ENCODE results near the gene RTN4. TPM values are rescaled to one million over a fixed set of nuclear protein-coding genes. Genes with fewer than 3 reads are reported as not detected.
"Not testable (repeated sequence)": the region's sequence is repeated elsewhere in the genome, so short reads cannot be mapped to it uniquely, and the experiment has no call there.

RTN4 gene
- total RNA-seq, 1 donor from 2014 or later = 414 TPM

GRCh38 chr2:55053225-55053624, 3.0 kb upstream of the RTN4 start:
- not testable (repeated sequence) for H3K4me3 ChIP-seq (ENCODE audit: low read length in 3 of 3); H3K36me3 ChIP-seq (ENCODE audit: control insufficient read depth in 3 of 3, insufficient read depth in 3 of 3, low read length in 3 of 3); H3K9me3 ChIP-seq (ENCODE audit: control insufficient read depth in 3 of 3, low read length in 3 of 3); H3K27ac ChIP-seq (ENCODE audit: low read depth, low read length); H3K9ac ChIP-seq (ENCODE audit: low read depth in 1 of 3, low read length in 3 of 3); H3K27me3 ChIP-seq (ENCODE audit: control insufficient read depth in 3 of 3, insufficient read depth in 3 of 3, low read length in 3 of 3)
- peaks cover 7 to 16% (median 14%) of the 10 kb centered on the region in 3 donors for H3K4me1 ChIP-seq (ENCODE audit: control insufficient read depth in 3 of 3, insufficient read depth in 3 of 3, low read length in 3 of 3)

DNA sequence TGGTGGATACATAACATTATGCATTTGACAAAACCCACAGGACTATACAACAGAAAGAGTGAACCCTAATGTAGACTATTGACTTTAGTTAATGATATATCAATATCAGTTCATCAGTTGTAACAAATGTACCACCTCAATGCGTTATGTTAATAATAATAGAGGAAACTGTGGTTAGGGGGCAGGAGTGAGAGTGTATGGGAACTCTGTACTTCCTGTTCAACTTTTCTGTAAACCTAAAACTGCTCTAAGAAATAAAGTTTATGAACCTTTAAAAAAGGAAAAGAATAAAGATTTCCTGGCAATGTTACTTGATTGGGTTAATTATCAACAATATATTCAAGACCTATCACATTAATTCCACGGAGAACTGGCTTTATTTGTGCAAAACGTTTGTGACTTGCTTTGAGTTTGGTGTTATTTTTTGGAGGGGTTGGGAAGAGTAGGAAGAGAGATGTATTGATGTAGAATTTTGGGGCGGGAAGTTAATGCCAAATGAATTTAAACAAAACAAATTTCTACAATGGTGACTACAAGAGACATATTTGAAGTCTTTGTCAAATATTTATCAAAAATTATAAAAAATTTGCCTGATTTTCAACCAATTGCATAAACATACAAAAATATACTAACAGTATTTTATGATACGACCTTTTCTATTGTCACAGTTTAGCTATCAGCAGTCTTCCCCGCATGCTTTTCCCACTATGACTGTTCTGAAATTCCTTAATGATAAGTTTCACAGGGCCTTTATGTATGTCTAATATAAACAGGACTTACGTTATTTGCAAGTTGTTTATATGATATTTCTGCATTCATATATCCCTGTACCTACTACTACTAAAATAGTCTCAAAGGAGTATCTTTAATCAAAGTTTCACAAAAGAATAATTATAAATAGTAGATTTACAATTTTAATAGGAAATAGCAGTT, 2.1 kb upstream of the RTN4 start:
- H3K4me3 ChIP-seq (ENCODE audit: low read length in 3 of 3) = no peak overlapping the region
- H3K4me1 ChIP-seq (ENCODE audit: control insufficient read depth in 3 of 3, insufficient read depth in 3 of 3, low read length in 3 of 3) = peaks cover 7 to 19% (median 16%) of the 10 kb centered on the region in 3 donors
- no peaks in the 10 kb centered on the region for H3K27me3 ChIP-seq (ENCODE audit: control insufficient read depth in 3 of 3, insufficient read depth in 3 of 3, low read length in 3 of 3)

GRCh38 chr2:55051026-55051866, 995 bp upstream of the RTN4 start:
- peak overlapping the region; percentile 59 to 83 (median 82) for H3K9ac ChIP-seq (ENCODE audit: low read depth in 1 of 3, low read length in 3 of 3)
- peaks cover 7 to 22% (median 19%) of the 10 kb centered on the region in 3 donors for H3K4me1 ChIP-seq (ENCODE audit: control insufficient read depth in 3 of 3, insufficient read depth in 3 of 3, low read length in 3 of 3)
- no peaks in the 10 kb centered on the region for H3K36me3 ChIP-seq (ENCODE audit: control insufficient read depth in 3 of 3, insufficient read depth in 3 of 3, low read length in 3 of 3)

More for the DNA sequence above, 2.1 kb upstream of the RTN4 start:
- H3K36me3 ChIP-seq (ENCODE audit: control insufficient read depth in 3 of 3, insufficient read depth in 3 of 3, low read length in 3 of 3) = no peaks in the 10 kb centered on the region
- no peak overlapping the region for H3K27ac ChIP-seq (ENCODE audit: low read depth, low read length)
- H3K9ac ChIP-seq (ENCODE audit: low read depth in 1 of 3, low read length in 3 of 3) = no peak overlapping the region
- no peaks in the 10 kb centered on the region for H3K9me3 ChIP-seq (ENCODE audit: control insufficient read depth in 3 of 3, low read length in 3 of 3)

DNA sequence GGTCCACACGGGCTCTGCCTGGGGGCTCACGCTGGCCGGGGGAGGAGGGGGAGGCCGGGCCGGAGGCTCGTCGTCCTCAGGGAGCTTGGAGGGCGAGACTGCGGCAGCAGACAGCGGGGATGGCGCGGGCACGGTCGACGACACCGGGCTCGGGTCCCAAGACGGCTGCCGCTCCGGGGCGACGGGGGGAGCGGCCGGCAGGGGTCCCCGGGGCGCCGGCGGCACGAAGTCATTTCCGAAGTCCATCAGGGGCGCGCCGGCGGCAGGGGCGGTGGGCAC, 491 bp downstream of the RTN4 start:
- Histone ChIP-seq H3K9ac (ENCODE audit: low read depth in 1 of 3, low read length in 3 of 3) (peak overlapping the region; percentile 78 to 91 (median 87)), H3K27ac (ENCODE audit: low read depth, low read length) (peak overlapping the region; percentile 93), H3K4me3 (ENCODE audit: low read length in 3 of 3) (peak overlapping the region; percentile 86 to 90 (median 90)), H3K36me3 (ENCODE audit: control insufficient read depth in 3 of 3, insufficient read depth in 3 of 3, low read length in 3 of 3) (no peaks in the 10 kb centered on the region), H3K27me3 (ENCODE audit: control insufficient read depth in 3 of 3, insufficient read depth in 3 of 3, low read length in 3 of 3) (no peaks in the 10 kb centered on the region), H3K4me1 (ENCODE audit: control insufficient read depth in 3 of 3, insufficient read depth in 3 of 3, low read length in 3 of 3) (peaks cover 7 to 23% (median 23%) of the 10 kb centered on the region in 3 donors), H3K9me3 (ENCODE audit: control insufficient read depth in 3 of 3, low read length in 3 of 3) (no peaks in the 10 kb centered on the region)

More at GRCh38 chr2:55051026-55051866, 995 bp upstream of the RTN4 start:
- peak overlapping the region; percentile 73 to 90 (median 86) for H3K4me3 ChIP-seq (ENCODE audit: low read length in 3 of 3)
- H3K27ac ChIP-seq (ENCODE audit: low read depth, low read length) = peak overlapping the region; percentile 93
- H3K9me3 ChIP-seq (ENCODE audit: control insufficient read depth in 3 of 3, low read length in 3 of 3) = no peaks in the 10 kb centered on the region
- H3K27me3 ChIP-seq (ENCODE audit: control insufficient read depth in 3 of 3, insufficient read depth in 3 of 3, low read length in 3 of 3) = no peaks in the 10 kb centered on the region

DNA sequence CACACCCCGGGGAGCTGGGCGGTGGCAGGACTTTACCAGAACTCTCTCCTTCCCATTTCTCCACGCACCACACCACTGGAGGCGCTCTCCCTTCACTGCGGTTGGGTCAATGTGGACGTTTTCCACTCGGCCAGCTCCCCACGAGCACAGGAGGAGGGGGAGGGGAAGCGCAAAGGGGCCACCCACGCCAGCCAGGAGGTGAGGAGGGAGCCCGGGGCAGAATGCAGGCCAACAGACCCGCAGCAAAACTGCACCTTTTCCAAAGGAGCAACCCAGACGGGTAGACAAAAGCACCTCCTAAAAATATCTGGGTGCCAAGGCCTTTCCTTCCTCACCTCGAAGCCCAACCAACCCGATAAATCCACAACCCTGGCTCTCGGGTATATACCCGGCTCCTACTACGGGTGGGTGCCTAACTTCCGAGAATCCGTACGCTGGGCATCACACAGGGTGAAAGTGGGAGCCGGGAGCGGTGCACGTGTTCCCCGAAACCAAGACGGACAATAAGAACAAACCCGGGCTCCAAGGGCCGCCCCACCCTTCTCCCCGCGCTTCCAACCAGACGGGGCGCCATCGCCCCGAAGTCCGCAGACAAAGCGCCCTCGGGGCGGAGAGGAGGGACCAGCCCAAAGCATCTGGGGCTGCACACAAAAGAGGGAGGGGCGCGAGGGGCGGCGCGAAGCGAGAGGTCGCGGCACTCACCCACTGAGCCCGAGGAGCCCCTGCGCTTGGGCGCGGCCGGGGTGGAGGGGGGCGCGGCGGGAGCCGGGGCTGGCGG, 1.0 kb downstream of the RTN4 start:
- no peaks in the 10 kb centered on the region for H3K9me3 ChIP-seq (ENCODE audit: control insufficient read depth in 3 of 3, low read length in 3 of 3)

DNA sequence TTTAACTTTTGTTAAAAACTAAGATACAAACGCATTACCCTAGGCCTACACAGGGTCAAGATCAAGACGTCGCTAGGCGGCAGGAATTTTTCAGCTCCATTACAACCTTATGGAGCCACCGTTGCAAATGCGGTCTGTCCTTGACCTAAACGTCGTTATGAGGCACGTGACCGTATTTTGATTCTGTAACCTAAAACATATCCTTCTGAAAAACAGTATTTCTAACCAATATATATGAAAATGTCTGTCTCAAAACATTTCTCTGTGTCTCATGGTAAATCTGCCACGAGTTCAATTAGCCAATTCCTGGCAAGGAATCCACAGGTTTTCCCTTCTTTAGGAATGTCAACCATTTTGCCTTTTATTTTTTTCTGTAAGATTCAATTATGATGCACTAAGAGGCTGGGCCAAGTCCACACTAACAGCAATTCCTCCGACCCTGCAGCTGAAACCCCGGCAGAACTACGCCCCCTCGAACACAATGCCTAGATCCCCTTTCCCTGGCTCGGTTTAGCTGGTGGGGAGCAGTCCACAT, 1.7 kb downstream of the RTN4 start:
- peak overlapping the region; percentile 93 for H3K27ac ChIP-seq (ENCODE audit: low read depth, low read length)
- H3K4me3 ChIP-seq (ENCODE audit: low read length in 3 of 3) = peak overlapping the region; percentile 86 to 90 (median 90)
- H3K9me3 ChIP-seq (ENCODE audit: control insufficient read depth in 3 of 3, low read length in 3 of 3) = no peaks in the 10 kb centered on the region
- H3K4me1 ChIP-seq (ENCODE audit: control insufficient read depth in 3 of 3, insufficient read depth in 3 of 3, low read length in 3 of 3) = peaks cover 7 to 23% (median 23%) of the 10 kb centered on the region in 3 donors
- H3K36me3 ChIP-seq (ENCODE audit: control insufficient read depth in 3 of 3, insufficient read depth in 3 of 3, low read length in 3 of 3) = no peaks in the 10 kb centered on the region
- H3K27me3 ChIP-seq (ENCODE audit: control insufficient read depth in 3 of 3, insufficient read depth in 3 of 3, low read length in 3 of 3) = no peaks in the 10 kb centered on the region
- peak overlapping the region; percentile 78 to 91 (median 87) for H3K9ac ChIP-seq (ENCODE audit: low read depth in 1 of 3, low read length in 3 of 3)

More for the DNA sequence above, 1.0 kb downstream of the RTN4 start:
- Histone ChIP-seq H3K36me3 (ENCODE audit: control insufficient read depth in 3 of 3, insufficient read depth in 3 of 3, low read length in 3 of 3) (no peaks in the 10 kb centered on the region), H3K27me3 (ENCODE audit: control insufficient read depth in 3 of 3, insufficient read depth in 3 of 3, low read length in 3 of 3) (no peaks in the 10 kb centered on the region), H3K4me1 (ENCODE audit: control insufficient read depth in 3 of 3, insufficient read depth in 3 of 3, low read length in 3 of 3) (peaks cover 7 to 23% (median 23%) of the 10 kb centered on the region in 3 donors), H3K4me3 (ENCODE audit: low read length in 3 of 3) (peak overlapping the region; percentile 86 to 90 (median 90)), H3K27ac (ENCODE audit: low read depth, low read length) (peak overlapping the region; percentile 93), H3K9ac (ENCODE audit: low read depth in 1 of 3, low read length in 3 of 3) (peak overlapping the region; percentile 78 to 91 (median 87))

GRCh38 chr2:55047677-55048299, 2.5 kb downstream of the RTN4 start:
- peak overlapping the region in 1 of 3 donors; percentile 4 for H3K9ac ChIP-seq (ENCODE audit: low read depth in 1 of 3, low read length in 3 of 3)
- H3K9me3 ChIP-seq (ENCODE audit: control insufficient read depth in 3 of 3, low read length in 3 of 3) = no peaks in the 10 kb centered on the region
- H3K4me1 ChIP-seq (ENCODE audit: control insufficient read depth in 3 of 3, insufficient read depth in 3 of 3, low read length in 3 of 3) = peaks cover 7 to 23% (median 23%) of the 10 kb centered on the region in 3 donors
- peak overlapping the region; percentile 4 for H3K27ac ChIP-seq (ENCODE audit: low read depth, low read length)
- no peaks in the 10 kb centered on the region for H3K27me3 ChIP-seq (ENCODE audit: control insufficient read depth in 3 of 3, insufficient read depth in 3 of 3, low read length in 3 of 3)
- no peaks in the 10 kb centered on the region for H3K36me3 ChIP-seq (ENCODE audit: control insufficient read depth in 3 of 3, insufficient read depth in 3 of 3, low read length in 3 of 3)
- peak overlapping the region; percentile 49 to 90 (median 58) for H3K4me3 ChIP-seq (ENCODE audit: low read length in 3 of 3)

DNA sequence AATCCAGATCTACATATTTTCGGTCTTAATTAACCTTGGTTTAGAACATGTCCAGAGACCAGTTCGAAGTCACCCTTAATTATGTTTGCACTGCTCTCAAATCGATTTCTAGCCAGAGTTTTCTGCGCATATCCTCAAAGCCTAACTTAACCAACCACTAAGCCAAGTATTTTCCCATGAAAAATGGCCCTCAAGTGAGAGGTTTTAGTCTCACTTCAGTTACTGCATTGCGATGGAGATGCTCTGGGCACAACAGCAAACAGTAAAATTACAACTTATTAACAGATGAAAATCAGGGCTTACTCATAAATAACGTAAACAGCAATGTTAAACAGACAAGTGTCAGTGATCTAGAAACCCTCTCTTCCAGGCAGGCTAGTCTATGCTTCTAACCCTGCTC, 4.5 kb downstream of the RTN4 start:
- Histone ChIP-seq H3K27ac (ENCODE audit: low read depth, low read length) (no peak overlapping the region), H3K4me1 (ENCODE audit: control insufficient read depth in 3 of 3, insufficient read depth in 3 of 3, low read length in 3 of 3) (peaks cover 2 to 15% (median 13%) of the 10 kb centered on the region in 3 donors)

GRCh38 chr2:55043841-55044240, 6.4 kb downstream of the RTN4 start:
- no peak overlapping the region for H3K4me3 ChIP-seq (ENCODE audit: low read length in 3 of 3)
- H3K36me3 ChIP-seq (ENCODE audit: control insufficient read depth in 3 of 3, insufficient read depth in 3 of 3, low read length in 3 of 3) = no peaks in the 10 kb centered on the region
- no peaks in the 10 kb centered on the region for H3K27me3 ChIP-seq (ENCODE audit: control insufficient read depth in 3 of 3, insufficient read depth in 3 of 3, low read length in 3 of 3)
- H3K9ac ChIP-seq (ENCODE audit: low read depth in 1 of 3, low read length in 3 of 3) = no peak overlapping the region
- H3K4me1 ChIP-seq (ENCODE audit: control insufficient read depth in 3 of 3, insufficient read depth in 3 of 3, low read length in 3 of 3) = peaks cover 0 to 11% (median 9%) of the 10 kb centered on the region in 3 donors
- H3K9me3 ChIP-seq (ENCODE audit: control insufficient read depth in 3 of 3, low read length in 3 of 3) = no peaks in the 10 kb centered on the region
- H3K27ac ChIP-seq (ENCODE audit: low read depth, low read length) = no peak overlapping the region

More for the DNA sequence above, 4.5 kb downstream of the RTN4 start:
- H3K9ac ChIP-seq (ENCODE audit: low read depth in 1 of 3, low read length in 3 of 3) = no peak overlapping the region
- peak overlapping the region in 2 of 3 donors; percentile 9 to 14 for H3K4me3 ChIP-seq (ENCODE audit: low read length in 3 of 3)
- no peaks in the 10 kb centered on the region for H3K9me3 ChIP-seq (ENCODE audit: control insufficient read depth in 3 of 3, low read length in 3 of 3)
- no peaks in the 10 kb centered on the region for H3K27me3 ChIP-seq (ENCODE audit: control insufficient read depth in 3 of 3, insufficient read depth in 3 of 3, low read length in 3 of 3)
- H3K36me3 ChIP-seq (ENCODE audit: control insufficient read depth in 3 of 3, insufficient read depth in 3 of 3, low read length in 3 of 3) = no peaks in the 10 kb centered on the region

Measured in skeletal muscle tissue (tissue), 4 donors.